ENCODE results near the gene BAZ2B. TPM values are rescaled to one million over a fixed set of nuclear protein-coding genes. Genes with fewer than 3 reads are reported as not detected.

Gene BAZ2B
- total RNA-seq, 1 experiment from 2014 or later, result 47.6 TPM

DNA sequence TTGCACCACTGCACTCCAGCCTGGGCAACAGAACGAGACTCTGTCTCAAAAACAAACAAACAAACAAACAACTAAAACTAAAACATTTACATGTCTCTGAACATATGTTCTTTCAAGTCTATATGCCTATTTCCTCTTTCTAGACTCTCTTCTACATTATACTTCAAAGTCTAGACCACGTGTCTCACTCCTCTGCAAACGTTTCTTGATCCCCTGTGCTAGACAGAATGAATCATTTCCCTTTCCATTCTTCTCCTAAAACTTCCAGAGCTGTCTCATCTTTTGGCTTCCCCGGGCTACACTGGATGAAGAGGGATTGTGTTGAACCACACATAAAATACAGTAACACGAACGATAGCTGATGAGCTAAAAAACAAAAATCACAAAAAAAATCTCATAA is 67.1 kb downstream of the BAZ2B start:
- Histone ChIP-seq H3K4me3 (ENCODE audit: low read depth, low read length, poor library complexity, severe bottlenecking) (no peak overlapping the region), H3K36me3 (ENCODE audit: insufficient read depth, low read length, poor library complexity, severe bottlenecking) (no peaks in the 10 kb centered on the region), H3K9me3 (ENCODE audit: low read depth, low read length, poor library complexity, severe bottlenecking) (no peaks in the 10 kb centered on the region), H3K4me1 (ENCODE audit: insufficient read depth, low read length, poor library complexity, severe bottlenecking) (peaks cover 8% of the 10 kb centered on the region), H3K27ac (ENCODE audit: low read depth, low read length, poor library complexity, severe bottlenecking) (no peak overlapping the region), H3K27me3 (replicated peaks; ENCODE audit: insufficient read depth, low read depth, low read length, poor library complexity) (no peaks in the 10 kb centered on the region)
- TF ChIP-seq, protein P1, sequence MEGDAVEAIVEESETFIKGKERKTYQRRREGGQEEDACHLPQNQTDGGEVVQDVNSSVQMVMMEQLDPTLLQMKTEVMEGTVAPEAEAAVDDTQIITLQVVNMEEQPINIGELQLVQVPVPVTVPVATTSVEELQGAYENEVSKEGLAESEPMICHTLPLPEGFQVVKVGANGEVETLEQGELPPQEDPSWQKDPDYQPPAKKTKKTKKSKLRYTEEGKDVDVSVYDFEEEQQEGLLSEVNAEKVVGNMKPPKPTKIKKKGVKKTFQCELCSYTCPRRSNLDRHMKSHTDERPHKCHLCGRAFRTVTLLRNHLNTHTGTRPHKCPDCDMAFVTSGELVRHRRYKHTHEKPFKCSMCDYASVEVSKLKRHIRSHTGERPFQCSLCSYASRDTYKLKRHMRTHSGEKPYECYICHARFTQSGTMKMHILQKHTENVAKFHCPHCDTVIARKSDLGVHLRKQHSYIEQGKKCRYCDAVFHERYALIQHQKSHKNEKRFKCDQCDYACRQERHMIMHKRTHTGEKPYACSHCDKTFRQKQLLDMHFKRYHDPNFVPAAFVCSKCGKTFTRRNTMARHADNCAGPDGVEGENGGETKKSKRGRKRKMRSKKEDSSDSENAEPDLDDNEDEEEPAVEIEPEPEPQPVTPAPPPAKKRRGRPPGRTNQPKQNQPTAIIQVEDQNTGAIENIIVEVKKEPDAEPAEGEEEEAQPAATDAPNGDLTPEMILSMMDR (conservative IDR thresholded peaks at IDR 0.05; ENCODE audit: low read depth, low read length), result no peak
- TF ChIP-seq EZH2 (IDR thresholded peaks at IDR 0.05; ENCODE audit: borderline replicate concordance, low read depth, low read length, poor library complexity, severe bottlenecking), result no peak
- DNase-seq (ENCODE audit: low spot score), result peak; percentile 14
- ChIA-PET CTCF (no interaction called here), POLR2A (ENCODE audit: low non-redundant PET) (no interaction called here)
- BruUV-seq (replicated peaks), result no TSS peak
- intact Hi-C loops (cut with micrococcal nuclease; ENCODE audit: unreplicated experiment), result no loop called here

- Histone ChIP-seq H3K4me3 (ENCODE audit: low read depth, low read length, poor library complexity, severe bottlenecking) (no peak overlapping the region), H3K36me3 (ENCODE audit: insufficient read depth, low read length, poor library complexity, severe bottlenecking) (peaks cover 2% of the 10 kb centered on the region), H3K27ac (ENCODE audit: low read depth, low read length, poor library complexity, severe bottlenecking) (no peak overlapping the region), H3K9me3 (ENCODE audit: low read depth, low read length, poor library complexity, severe bottlenecking) (peaks cover 5% of the 10 kb centered on the region), H3K27me3 (replicated peaks; ENCODE audit: insufficient read depth, low read depth, low read length, poor library complexity) (no peaks in the 10 kb centered on the region), H3K4me1 (ENCODE audit: insufficient read depth, low read length, poor library complexity, severe bottlenecking) (peaks cover 3% of the 10 kb centered on the region)
- POLR2A ChIA-PET (ENCODE audit: low non-redundant PET), result no interaction called here
- CTCF ChIA-PET, result no interaction called here
- intact Hi-C loops (cut with micrococcal nuclease; ENCODE audit: unreplicated experiment), result no loop called here
- no TSS peak for BruUV-seq (replicated peaks)
- no peak for DNase-seq (ENCODE audit: low spot score)
- TF ChIP-seq, protein P1 (conservative IDR thresholded peaks at IDR 0.05; ENCODE audit: low read depth, low read length), result no peak
- TF ChIP-seq EZH2 (IDR thresholded peaks at IDR 0.05; ENCODE audit: borderline replicate concordance, low read depth, low read length, poor library complexity, severe bottlenecking), result no peak
Observed at GRCh38 chr2:159546716-159547430, 69.5 kb downstream of the BAZ2B start.

DNA sequence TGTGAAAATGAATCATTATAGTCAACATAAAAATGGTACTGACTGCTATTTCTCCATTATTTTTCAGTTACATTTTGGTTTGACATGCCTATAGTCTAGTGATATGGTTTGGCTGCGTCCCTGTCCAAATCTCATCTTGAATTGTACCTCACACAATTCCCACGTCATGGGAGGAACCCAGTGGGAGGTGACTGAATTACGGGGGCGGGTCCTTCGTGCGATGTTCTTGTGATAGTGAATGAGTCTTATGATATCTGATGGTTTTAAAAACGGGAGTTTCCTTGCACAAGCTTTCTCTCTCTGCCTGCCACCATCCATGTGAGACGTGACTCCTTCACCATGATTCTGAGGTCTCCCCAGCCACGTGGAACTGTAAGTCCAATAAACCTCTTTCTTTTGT is 70.3 kb downstream of the BAZ2B start:
- POLR2A ChIA-PET (ENCODE audit: low non-redundant PET), result no interaction called here

More for the DNA sequence above, 70.3 kb downstream of the BAZ2B start:
- Histone ChIP-seq H3K27me3 (replicated peaks; ENCODE audit: insufficient read depth, low read depth, low read length, poor library complexity) (no peaks in the 10 kb centered on the region), H3K4me3 (ENCODE audit: low read depth, low read length, poor library complexity, severe bottlenecking) (no peak overlapping the region), H3K4me1 (ENCODE audit: insufficient read depth, low read length, poor library complexity, severe bottlenecking) (peaks cover 3% of the 10 kb centered on the region), H3K27ac (ENCODE audit: low read depth, low read length, poor library complexity, severe bottlenecking) (no peak overlapping the region), H3K36me3 (ENCODE audit: insufficient read depth, low read length, poor library complexity, severe bottlenecking) (peaks cover 4% of the 10 kb centered on the region), H3K9me3 (ENCODE audit: low read depth, low read length, poor library complexity, severe bottlenecking) (peaks cover 8% of the 10 kb centered on the region)
- TF ChIP-seq EZH2 (IDR thresholded peaks at IDR 0.05; ENCODE audit: borderline replicate concordance, low read depth, low read length, poor library complexity, severe bottlenecking), result no peak
- TF ChIP-seq, protein P1 (conservative IDR thresholded peaks at IDR 0.05; ENCODE audit: low read depth, low read length), result no peak
- CTCF ChIA-PET, result no interaction called here
- DNase-seq (ENCODE audit: low spot score), result no peak
- BruUV-seq (replicated peaks), result no TSS peak
- intact Hi-C loops (cut with micrococcal nuclease; ENCODE audit: unreplicated experiment), result no loop called here
